ENCODE measurements around the gene HSD3B7. TPM values are rescaled to one million over a fixed set of nuclear protein-coding genes. Genes with fewer than 3 reads are reported as not detected.

The HSD3B7 gene
- total RNA-seq, 1 experiment from 2014 or later, result 5.5 TPM

DNA sequence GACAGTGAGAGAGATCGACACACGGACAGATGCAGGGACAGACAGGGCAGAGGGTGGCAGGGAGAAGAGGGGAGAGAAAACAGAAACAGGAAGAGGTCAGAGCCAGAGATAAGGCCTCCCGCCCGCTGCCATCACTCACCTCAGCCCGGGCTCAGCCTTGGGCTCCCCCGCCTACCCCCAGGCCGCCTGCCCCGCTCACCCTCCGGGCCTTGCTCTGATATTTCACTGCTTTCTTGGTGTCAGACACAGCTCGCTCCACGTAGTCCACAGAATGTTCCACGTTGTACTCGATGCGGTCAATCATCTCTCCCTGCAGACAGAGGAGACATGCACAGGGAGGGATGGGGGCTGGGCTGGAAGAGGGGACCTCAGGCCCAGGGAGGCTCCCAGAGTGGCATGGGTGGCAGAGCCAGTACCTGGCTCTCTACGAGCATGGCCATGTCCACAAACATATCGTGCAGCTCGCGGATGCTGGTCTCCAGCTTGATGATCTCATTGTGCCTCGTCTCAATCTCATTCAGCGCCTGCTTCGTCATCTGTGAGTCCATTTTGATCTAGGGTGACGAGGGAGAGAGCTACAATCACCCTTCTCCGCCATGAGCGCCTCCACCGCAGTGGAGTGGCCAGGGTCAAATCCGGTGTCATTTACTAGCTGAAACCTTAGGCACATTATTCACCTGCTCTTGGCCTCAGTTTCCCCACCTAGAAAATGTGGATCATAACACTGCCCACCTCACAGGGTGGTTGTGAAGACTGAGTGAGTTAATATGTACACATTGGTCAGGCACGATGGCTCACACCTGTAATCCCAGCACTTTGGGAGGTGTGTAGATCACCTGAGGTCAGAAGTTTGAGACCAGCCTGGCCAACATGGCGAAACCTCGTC is 8.2 kb downstream of the HSD3B7 start:
- Mint-ChIP-seq H3K27ac (peak overlapping the region in 1 of 3 experiments; percentile 27; a peak in 2 of 7 replicates), H3K4me3 (no peak overlapping the region), H3K27me3 (ENCODE audit: low read depth) (peaks cover 6% of the 10 kb centered on the region), H3K4me1 (peaks cover 12 to 18% of the 10 kb centered on the region in 2 experiments), H3K9me3 (no peaks in the 10 kb centered on the region), H3K36me3 (ENCODE audit: insufficient read depth in 1 of 3, low read depth in 3 of 3) (peaks cover 0 to 9% (median 2%) of the 10 kb centered on the region in 3 experiments; a peak in 2 of 7 replicates)
- H3K9ac ChIP-seq (ENCODE audit: extremely low read depth, insufficient read length, low read length), result no peak overlapping the region
- peaks cover 12% of the 10 kb centered on the region for H3K23me2 ChIP-seq (ENCODE audit: insufficient read length, low read depth, low read length, poor library complexity, severe bottlenecking)
- H2BK20ac ChIP-seq (ENCODE audit: low read depth, low read length, poor library complexity, severe bottlenecking), result no peak overlapping the region
- no peaks in the 10 kb centered on the region for H3K79me2 ChIP-seq (ENCODE audit: insufficient read depth, low read length)
- H3K23ac ChIP-seq (ENCODE audit: insufficient read length, low read depth, low read length), result no peak overlapping the region
- H3K4me1 ChIP-seq (ENCODE audit: insufficient read depth, low read length), result no peaks in the 10 kb centered on the region
- H4K5ac ChIP-seq (ENCODE audit: insufficient read length, low read depth, low read length), result no peak overlapping the region
- no peak overlapping the region for H4K8ac ChIP-seq (replicated peaks; ENCODE audit: insufficient read length, low read depth, low read length)
- no peaks in the 10 kb centered on the region for H3K79me1 ChIP-seq (ENCODE audit: insufficient read depth, low read depth, low read length, poor library complexity, severe bottlenecking)
- H3T11ph ChIP-seq (ENCODE audit: low read length), result no peak overlapping the region
- no peak overlapping the region for H3K4me2 ChIP-seq (ENCODE audit: insufficient read depth, insufficient read length, low read length)
- no peaks in the 10 kb centered on the region for H4K20me1 ChIP-seq (ENCODE audit: control insufficient read depth, insufficient read depth, insufficient read length)
- no peak overlapping the region for H4K91ac ChIP-seq (ENCODE audit: insufficient read length, low read depth, low read length)
- H3K4ac ChIP-seq (ENCODE audit: low read depth, low read length), result no peak overlapping the region
- WGBS (ENCODE audit: extremely low coverage, insufficient read length, low lambda C conversion rate), result no CpG with 5 or more reads among the region's 29 CpGs
- no peaks in the 10 kb centered on the region for H3K9me3 ChIP-seq (ENCODE audit: control insufficient read depth, low read depth, low read length)
- H3K14ac ChIP-seq (ENCODE audit: insufficient read depth, low read length), result no peak overlapping the region
- no peak overlapping the region for H2AFZ ChIP-seq (ENCODE audit: low read length)
- no peak overlapping the region for H3K18ac ChIP-seq (ENCODE audit: insufficient read length, low read depth, low read length)
- H2BK12ac ChIP-seq (ENCODE audit: insufficient read length, low read depth, low read length), result no peak overlapping the region
- no peaks in the 10 kb centered on the region for H3K27me3 ChIP-seq (ENCODE audit: insufficient read depth, low read length)
- no peak overlapping the region for H3K27ac ChIP-seq (ENCODE audit: insufficient read length, low read depth, low read length)
- no peak overlapping the region for H2BK120ac ChIP-seq (ENCODE audit: low read depth, low read length, poor library complexity, severe bottlenecking)
- H2BK15ac ChIP-seq (ENCODE audit: low read depth, low read length), result no peak overlapping the region
- TF ChIP-seq CTCF (conservative IDR thresholded peaks at IDR 0.05), result no peak
- no peak for DNase-seq
- H2AK5ac ChIP-seq (ENCODE audit: insufficient read length, low read length), result no peak overlapping the region
- no peak overlapping the region for H3K56ac ChIP-seq (ENCODE audit: insufficient read length, low read depth, low read length)
- H2BK5ac ChIP-seq (ENCODE audit: insufficient read length, low read length), result no peak overlapping the region
